Measurements from ENCODE around the gene NCAN.

- TF ChIP-seq POLR2A (IDR thresholded peaks at IDR 0.05) (no peak), CTCF (IDR thresholded peaks at IDR 0.05) (no peak)
Measured at GRCh38 chr19:19294914-19295313, 83.2 kb downstream of the NCAN start.

All from esophagus squamous epithelium (tissue), 4 donors.